K562 (cell line): ENCODE results near the gene ABCC6. TPM values are rescaled to one million over a fixed set of nuclear protein-coding genes. Genes with fewer than 3 reads are reported as not detected.

Source experiments
- AFF1 ChIP-seq, 2 experiments: fragments of 450-650 bp; IDR thresholded peaks; 2 replicates each; pipeline ENCODE4 v1.6.1; 2018; ENCODE audit warnings: mild to moderate bottlenecking in 2 of 2, low read depth in 1 of 2; ENCODE audit not compliant: partially characterized antibody in 2 of 2
- CBFA2T3 ChIP-seq: fragments of 450-650 bp; IDR thresholded peaks from 2 replicates; pipeline ENCODE4 v1.6.1; 2017
- CHD4 ChIP-seq: fragments of 200-600 bp; sonication (generic); IDR thresholded peaks from 3 replicates; pipeline ENCODE4 v1.6.1; 2012; ENCODE audit warnings: low read depth, mild to moderate bottlenecking, mixed read lengths, low read length, inconsistent platforms; ENCODE audit not compliant: insufficient read depth, insufficient replicate concordance, poor library complexity, severe bottlenecking
- CREB3 ChIP-seq: fragments of 450-650 bp; conservative IDR thresholded peaks from 2 replicates; pipeline ENCODE4 v1.6.1; 2016; ENCODE audit warnings: missing genetic modification characterization, low read depth, mild to moderate bottlenecking, missing compliant biosample characterization, moderate library complexity
- FUS ChIP-seq: fragments of 200-400 bp; formaldehyde crosslinking; optimal IDR thresholded peaks from 2 replicates; pipeline ENCODE3; 2017; ENCODE audit warnings: low read depth, low read length
- HDAC3 ChIP-seq: fragments of 450-650 bp; IDR thresholded peaks from 2 replicates; pipeline ENCODE4 v1.6.1; 2018; ENCODE audit warnings: borderline replicate concordance, mild to moderate bottlenecking, moderate library complexity; ENCODE audit not compliant: partially characterized antibody
- ILF3 ChIP-seq: fragments of 450-650 bp; IDR thresholded peaks from 2 replicates; pipeline ENCODE4 v1.6.1; 2018; ENCODE audit warnings: antibody characterized with exemption, mild to moderate bottlenecking, moderate library complexity, borderline replicate concordance
- MCM3 ChIP-seq: fragments of 450-650 bp; IDR thresholded peaks from 2 replicates; pipeline ENCODE4 v1.6.1; 2016
- NFIC ChIP-seq: fragments of 450-650 bp; IDR thresholded peaks from 2 replicates; pipeline ENCODE4 v1.6.1; 2017; ENCODE audit warnings: mild to moderate bottlenecking, inconsistent platforms
- POLR2H ChIP-seq: IDR thresholded peaks from 2 replicates; pipeline ENCODE4 v1.6.1; 2016; ENCODE audit warnings: missing genetic modification characterization, low read depth, mild to moderate bottlenecking, control low read depth, missing compliant biosample characterization, moderate library complexity
- RBM17 ChIP-seq: fragments of 200-400 bp; formaldehyde crosslinking; IDR thresholded peaks from 2 replicates; pipeline ENCODE4 v1.6.1; 2017; ENCODE audit warnings: low read depth, mild to moderate bottlenecking, low read length, borderline replicate concordance
- RFX7 ChIP-seq: fragments of 250-450 bp; sonication (Bioruptor Pico); IDR thresholded peaks from 2 replicates; pipeline ENCODE4 v1.5.1; 2021; ENCODE audit warnings: mild to moderate bottlenecking
- SMARCA5 ChIP-seq: fragments of 450-650 bp; IDR thresholded peaks from 2 replicates; pipeline ENCODE4 v1.6.1; 2016
- ZNF146 ChIP-seq: IDR thresholded peaks from one replicate; pipeline ENCODE4 v1.6.1; 2018; ENCODE audit warnings: missing compliant biosample characterization; ENCODE audit not compliant: unreplicated experiment
- ZNF212 ChIP-seq: fragments of 450-650 bp; formaldehyde crosslinking; IDR thresholded peaks from 2 replicates; pipeline ENCODE4 v1.4.0; 2020; ENCODE audit warnings: mild to moderate bottlenecking
- ZNF57 ChIP-seq: fragments of 450-650 bp; formaldehyde crosslinking; IDR thresholded peaks from 2 replicates; pipeline ENCODE4 v1.4.0; 2020; ENCODE audit warnings: mild to moderate bottlenecking, moderate library complexity
- ZNF785 ChIP-seq: fragments of 250-450 bp; sonication (Bioruptor Pico); IDR thresholded peaks from 2 replicates; pipeline ENCODE4 v1.4.0; 2020; ENCODE audit warnings: mild to moderate bottlenecking
- polyA plus RNA-seq, 8 experiments: library from polyadenylated mRNA; depleted of rRNA in 4 of 8; stranded (reverse) in 5 of 8; unstranded in 3 of 8; fragments of >200 nt; fragmentation: Nextera tagmentation in 2 of 8; fragmentation: Illumina TruSeq in 1 of 8; extraction: Ambion mirVana in 2 of 8; extraction: Trizol in 1 of 8; gene quantifications; 2 replicates each; pipeline versions ENCODE4 v1.2.1 to v1.2.3, GENCODE V29; 2011 to 2014; ENCODE audit warnings: inconsistent platforms in 1 of 8, missing spikeins in 1 of 8
- total RNA-seq, 7 experiments: library from RNA; depleted of rRNA in 6 of 7; stranded (reverse); fragments of >200 nt in 6 of 7; fragmentation: Illumina TruSeq in 2 of 7; extraction: Trizol in 2 of 7; gene quantifications; 2 replicates each; pipeline versions ENCODE4 v1.2.1 to v1.2.3, GENCODE V29; 2011 to 2021; ENCODE audit warnings: low replicate concordance in 1 of 7
- TF ChIP-seq, protein P1 (sequence below): sonication (generic); formaldehyde crosslinking; IDR thresholded peaks from 2 replicates; pipeline ENCODE4 v1.8.0; 2022; ENCODE audit warnings: mild to moderate bottlenecking, low read depth, missing genetic modification reagents
- TF ChIP-seq, protein P2 (sequence below): fragments of 450-650 bp; formaldehyde crosslinking; IDR thresholded peaks from 2 replicates; pipeline ENCODE4 v1.4.0; 2020; ENCODE audit warnings: mild to moderate bottlenecking, moderate library complexity
- TF ChIP-seq, protein P3 (sequence below): sonication (generic); formaldehyde crosslinking; IDR thresholded peaks from 2 replicates; pipeline ENCODE4 v1.8.0; 2022; ENCODE audit warnings: mild to moderate bottlenecking, missing genetic modification reagents

The ABCC6 gene
- total and polyA plus RNA-seq, 9 of the 15 experiments (the other 6 are each of a cell fraction or from before 2014, with no cell fraction given), result 0.03 to 0.46 (median 0.07) TPM; not detected in 4

DNA sequence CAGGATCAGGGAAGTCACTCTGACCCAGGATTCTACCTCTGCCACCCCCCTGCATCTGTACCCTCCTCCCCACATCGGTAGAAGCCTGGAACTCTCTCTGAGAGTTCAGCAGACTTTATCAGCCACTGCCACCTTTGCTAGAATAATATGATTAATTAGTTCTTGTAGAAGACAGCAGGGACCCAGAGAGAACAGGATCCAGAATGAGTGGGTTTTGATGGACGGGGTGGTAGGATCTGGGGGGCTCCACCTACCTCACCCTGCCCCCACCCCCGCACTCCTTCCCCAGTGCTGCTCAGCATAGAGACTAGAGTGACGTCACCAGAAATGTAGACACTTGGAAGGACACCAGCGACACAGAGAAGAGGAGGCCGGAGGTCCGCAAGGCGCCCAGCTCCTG lies 33.5 kb downstream of the ABCC6 start (continued):
- TF ChIP-seq ZNF146 (CRISPR knock-in tag) (no peak), CREB3 (tag) (no peak), ZNF212 (CRISPR knock-in tag) (no peak), SMARCA5 (no peak), AFF1 (IDR thresholded peaks at IDR 0.05; ENCODE audit: low read depth in 1 of 2, partially characterized antibody in 2 of 2) (no peak), NFIC (0 out of 2 replicates have a peak, but pooled peaks have one; percentile 5), HDAC3 (no peak), CBFA2T3 (peak; percentile 82), RBM17 (no peak), FUS (no peak), ILF3 (no peak), CHD4 (no peak), ZNF57 (CRISPR knock-in tag) (no peak), ZNF785 (CRISPR knock-in tag) (no peak), RFX7 (no peak), MCM3 (no peak), POLR2H (tag) (no peak)
- TF ChIP-seq, protein P1, sequence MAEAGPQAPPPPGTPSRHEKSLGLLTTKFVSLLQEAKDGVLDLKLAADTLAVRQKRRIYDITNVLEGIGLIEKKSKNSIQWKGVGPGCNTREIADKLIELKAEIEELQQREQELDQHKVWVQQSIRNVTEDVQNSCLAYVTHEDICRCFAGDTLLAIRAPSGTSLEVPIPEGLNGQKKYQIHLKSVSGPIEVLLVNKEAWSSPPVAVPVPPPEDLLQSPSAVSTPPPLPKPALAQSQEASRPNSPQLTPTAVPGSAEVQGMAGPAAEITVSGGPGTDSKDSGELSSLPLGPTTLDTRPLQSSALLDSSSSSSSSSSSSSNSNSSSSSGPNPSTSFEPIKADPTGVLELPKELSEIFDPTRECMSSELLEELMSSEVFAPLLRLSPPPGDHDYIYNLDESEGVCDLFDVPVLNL, result no peak
- TF ChIP-seq, protein P2, sequence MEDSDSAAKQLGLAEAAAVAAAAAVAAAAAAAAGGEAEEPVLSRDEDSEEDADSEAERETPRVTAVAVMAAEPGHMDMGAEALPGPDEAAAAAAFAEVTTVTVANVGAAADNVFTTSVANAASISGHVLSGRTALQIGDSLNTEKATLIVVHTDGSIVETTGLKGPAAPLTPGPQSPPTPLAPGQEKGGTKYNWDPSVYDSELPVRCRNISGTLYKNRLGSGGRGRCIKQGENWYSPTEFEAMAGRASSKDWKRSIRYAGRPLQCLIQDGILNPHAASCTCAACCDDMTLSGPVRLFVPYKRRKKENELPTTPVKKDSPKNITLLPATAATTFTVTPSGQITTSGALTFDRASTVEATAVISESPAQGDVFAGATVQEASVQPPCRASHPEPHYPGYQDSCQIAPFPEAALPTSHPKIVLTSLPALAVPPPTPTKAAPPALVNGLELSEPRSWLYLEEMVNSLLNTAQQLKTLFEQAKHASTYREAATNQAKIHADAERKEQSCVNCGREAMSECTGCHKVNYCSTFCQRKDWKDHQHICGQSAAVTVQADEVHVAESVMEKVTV, result no peak
- TF ChIP-seq, protein P3, sequence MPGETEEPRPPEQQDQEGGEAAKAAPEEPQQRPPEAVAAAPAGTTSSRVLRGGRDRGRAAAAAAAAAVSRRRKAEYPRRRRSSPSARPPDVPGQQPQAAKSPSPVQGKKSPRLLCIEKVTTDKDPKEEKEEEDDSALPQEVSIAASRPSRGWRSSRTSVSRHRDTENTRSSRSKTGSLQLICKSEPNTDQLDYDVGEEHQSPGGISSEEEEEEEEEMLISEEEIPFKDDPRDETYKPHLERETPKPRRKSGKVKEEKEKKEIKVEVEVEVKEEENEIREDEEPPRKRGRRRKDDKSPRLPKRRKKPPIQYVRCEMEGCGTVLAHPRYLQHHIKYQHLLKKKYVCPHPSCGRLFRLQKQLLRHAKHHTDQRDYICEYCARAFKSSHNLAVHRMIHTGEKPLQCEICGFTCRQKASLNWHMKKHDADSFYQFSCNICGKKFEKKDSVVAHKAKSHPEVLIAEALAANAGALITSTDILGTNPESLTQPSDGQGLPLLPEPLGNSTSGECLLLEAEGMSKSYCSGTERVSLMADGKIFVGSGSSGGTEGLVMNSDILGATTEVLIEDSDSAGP (CRISPR knock-in tag), result no peak
